Fibroblast of lung (primary cell): Measurements from ENCODE around the gene SPOCD1. TPM values are rescaled to one million over a fixed set of nuclear protein-coding genes. Genes with fewer than 3 reads are reported as not detected.

ENCODE experiments used
- DNase-seq, 2 donors: peaks; one replicate each; pipeline versions ENCODE4 v3.0.0 to v3.0.0-alpha.2; 2010; ENCODE audit warnings: low read depth in 2 of 2
- H2AFZ ChIP-seq: 2 replicates; pipeline ENCODE4 v1.5.1; 2012; ENCODE audit warnings: low read length, control low read depth, inconsistent platforms
- H3K27ac ChIP-seq: 2 replicates; pipeline ENCODE4 v1.5.1; 2011; ENCODE audit warnings: low read length, control low read depth; ENCODE audit not compliant: insufficient read depth
- H3K27me3 ChIP-seq: 2 replicates; pipeline ENCODE4 v1.5.1; 2011; ENCODE audit warnings: mild to moderate bottlenecking, low read length; ENCODE audit not compliant: control insufficient read depth, insufficient read depth
- H3K36me3 ChIP-seq: 2 replicates; pipeline ENCODE4 v1.5.1; 2011; ENCODE audit warnings: low read length; ENCODE audit not compliant: control insufficient read depth, insufficient read depth
- H3K4me1 ChIP-seq: 2 replicates; pipeline ENCODE4 v1.5.1; 2011; ENCODE audit warnings: low read length; ENCODE audit not compliant: control insufficient read depth, insufficient read depth; ENCODE audit errors: extremely low read depth
- H3K4me2 ChIP-seq: 2 replicates; pipeline ENCODE4 v1.5.1; 2011; ENCODE audit warnings: low read length, control low read depth; ENCODE audit not compliant: insufficient read depth; ENCODE audit errors: extremely low read depth
- H3K4me3 ChIP-seq, 4 experiments: fragments of 200-600 bp in 1 of 4; sonication (generic) in 1 of 4; replicated peaks in 1 of 4; 2 replicates each; pipeline ENCODE4 v1.5.1; 2011 to 2016; ENCODE audit warnings: low read length in 4 of 4, low read depth in 3 of 4, mild to moderate bottlenecking in 3 of 4, control low read depth in 2 of 4, inconsistent platforms in 1 of 4, mixed read lengths in 1 of 4; ENCODE audit not compliant: insufficient read depth in 1 of 4; ENCODE audit errors: control extremely low read depth in 1 of 4
- H3K79me2 ChIP-seq: 2 replicates; pipeline ENCODE4 v1.5.1; 2012; ENCODE audit warnings: mild to moderate bottlenecking, low read length, inconsistent platforms; ENCODE audit not compliant: control insufficient read depth, insufficient read depth
- H3K9ac ChIP-seq: 2 replicates; pipeline ENCODE4 v1.5.1; 2011; ENCODE audit warnings: mild to moderate bottlenecking, low read length, control low read depth; ENCODE audit not compliant: insufficient read depth
- H3K9me3 ChIP-seq: 2 replicates; pipeline ENCODE4 v1.5.1; 2012; ENCODE audit warnings: low read depth, low read length; ENCODE audit not compliant: control insufficient read depth, insufficient read depth
- H4K20me1 ChIP-seq: 2 replicates; pipeline ENCODE4 v1.5.1; 2011; ENCODE audit warnings: low read length; ENCODE audit not compliant: control insufficient read depth, insufficient read depth; ENCODE audit errors: extremely low read depth
- EZH2 ChIP-seq: IDR thresholded peaks from 2 replicates; pipeline ENCODE4 v1.5.1; 2012; ENCODE audit warnings: low read length, control low read depth, mild to moderate bottlenecking; ENCODE audit errors: missing control alignments
- polyA plus RNA-seq, 2 donors: library from polyadenylated mRNA; depleted of rRNA in 1 of 2; stranded (reverse) in 1 of 2; unstranded in 1 of 2; fragments of >200 nt; gene quantifications; 2 replicates each; pipeline ENCODE4 v1.2.1, GENCODE V29; 2011 to 2012; ENCODE audit warnings: missing spikeins in 1 of 2
- total RNA-seq: library from RNA; depleted of rRNA; stranded (reverse); fragments of >200 nt; gene quantifications from 2 replicates; pipeline ENCODE4 v1.2.1, GENCODE V29; 2014
- TF ChIP-seq, protein P1 (sequence below), 2 donors: IDR thresholded peaks in 1 of 2; conservative IDR thresholded peaks in 1 of 2; 1 replicate in 1 of 2; 2 replicates in 1 of 2; pipeline ENCODE4 v1.5.1; 2011 to 2012; ENCODE audit warnings: low read length in 2 of 2, control low read depth in 1 of 2, inconsistent platforms in 1 of 2, low read depth in 1 of 2, mild to moderate bottlenecking in 1 of 2

The SPOCD1 gene
- total and polyA plus RNA-seq, 2 donors (not counting 1 experiment from before 2014, with no cell fraction given), result 47.2 to 55.4 TPM

DNA sequence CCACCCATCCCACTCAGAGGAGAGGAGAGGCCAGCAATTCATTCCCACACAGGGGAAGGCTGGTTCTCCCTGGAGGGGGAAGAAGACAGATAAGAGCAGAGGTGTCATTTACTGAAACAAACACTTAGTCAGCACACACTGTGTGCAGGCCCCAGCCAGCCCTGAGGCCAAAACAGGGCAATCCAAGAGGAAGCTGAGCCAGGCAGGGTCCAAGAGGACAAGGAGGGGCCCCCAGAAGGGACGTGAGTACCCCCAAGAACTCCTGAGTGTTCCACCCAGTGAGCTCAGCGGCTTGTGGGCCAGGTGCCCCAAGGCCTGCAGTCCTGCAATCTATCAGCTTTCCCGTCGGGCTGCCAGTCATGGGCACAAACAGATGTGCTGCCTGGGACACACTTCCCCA, 67.5 kb downstream of the SPOCD1 start:
- Histone ChIP-seq H3K27me3 (no peaks in the 10 kb centered on the region), H3K4me1 (peaks cover 5% of the 10 kb centered on the region), H4K20me1 (no peaks in the 10 kb centered on the region), H3K27ac (no peak overlapping the region), H3K4me2 (no peak overlapping the region), H2AFZ (no peak overlapping the region), H3K4me3 (no peak overlapping the region), H3K79me2 (no peaks in the 10 kb centered on the region), H3K9ac (no peak overlapping the region), H3K36me3 (no peaks in the 10 kb centered on the region), H3K9me3 (no peaks in the 10 kb centered on the region)
- DNase-seq, result no peak
- TF ChIP-seq EZH2, result no peak
- TF ChIP-seq, protein P1, sequence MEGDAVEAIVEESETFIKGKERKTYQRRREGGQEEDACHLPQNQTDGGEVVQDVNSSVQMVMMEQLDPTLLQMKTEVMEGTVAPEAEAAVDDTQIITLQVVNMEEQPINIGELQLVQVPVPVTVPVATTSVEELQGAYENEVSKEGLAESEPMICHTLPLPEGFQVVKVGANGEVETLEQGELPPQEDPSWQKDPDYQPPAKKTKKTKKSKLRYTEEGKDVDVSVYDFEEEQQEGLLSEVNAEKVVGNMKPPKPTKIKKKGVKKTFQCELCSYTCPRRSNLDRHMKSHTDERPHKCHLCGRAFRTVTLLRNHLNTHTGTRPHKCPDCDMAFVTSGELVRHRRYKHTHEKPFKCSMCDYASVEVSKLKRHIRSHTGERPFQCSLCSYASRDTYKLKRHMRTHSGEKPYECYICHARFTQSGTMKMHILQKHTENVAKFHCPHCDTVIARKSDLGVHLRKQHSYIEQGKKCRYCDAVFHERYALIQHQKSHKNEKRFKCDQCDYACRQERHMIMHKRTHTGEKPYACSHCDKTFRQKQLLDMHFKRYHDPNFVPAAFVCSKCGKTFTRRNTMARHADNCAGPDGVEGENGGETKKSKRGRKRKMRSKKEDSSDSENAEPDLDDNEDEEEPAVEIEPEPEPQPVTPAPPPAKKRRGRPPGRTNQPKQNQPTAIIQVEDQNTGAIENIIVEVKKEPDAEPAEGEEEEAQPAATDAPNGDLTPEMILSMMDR (conservative IDR thresholded peaks at IDR 0.05 in 1 of 2, IDR thresholded peaks at IDR 0.05 in 1 of 2; ENCODE audit: low read depth in 1 of 2, low read length in 2 of 2), result no peak

DNA sequence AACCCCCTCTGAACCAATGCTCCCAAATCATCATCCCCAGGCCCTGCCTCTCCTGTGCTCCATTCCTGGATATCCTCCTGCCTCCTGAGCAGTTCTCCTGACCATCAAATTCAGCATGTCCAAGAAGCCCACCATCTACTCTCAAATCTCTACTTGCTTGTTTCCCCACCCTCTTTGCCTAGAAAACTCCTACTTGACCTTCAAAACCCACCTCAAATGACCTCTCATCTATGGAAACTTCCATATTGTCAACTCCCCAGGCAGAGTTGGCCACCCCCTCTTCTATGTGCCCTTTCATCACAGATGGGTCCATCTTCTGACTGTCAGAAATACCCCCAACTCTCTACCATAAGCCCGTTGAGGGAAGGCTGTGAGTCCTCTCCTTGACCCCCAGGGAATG, 68.5 kb downstream of the SPOCD1 start:
- no peak overlapping the region for H3K27ac ChIP-seq
- no peaks in the 10 kb centered on the region for H3K79me2 ChIP-seq
- no peak overlapping the region for H2AFZ ChIP-seq
- H3K4me1 ChIP-seq, result peaks cover 5% of the 10 kb centered on the region
- H3K27me3 ChIP-seq, result no peaks in the 10 kb centered on the region
- no peaks in the 10 kb centered on the region for H3K36me3 ChIP-seq
- DNase-seq, result no peak
- H3K9me3 ChIP-seq, result no peaks in the 10 kb centered on the region
- TF ChIP-seq, protein P1 (conservative IDR thresholded peaks at IDR 0.05 in 1 of 2, IDR thresholded peaks at IDR 0.05 in 1 of 2; ENCODE audit: low read depth in 1 of 2, low read length in 2 of 2), result no peak
- no peak for TF ChIP-seq EZH2
- H4K20me1 ChIP-seq, result no peaks in the 10 kb centered on the region
- H3K4me3 ChIP-seq, result no peak overlapping the region
- H3K9ac ChIP-seq, result no peak overlapping the region
- H3K4me2 ChIP-seq, result no peak overlapping the region

DNA sequence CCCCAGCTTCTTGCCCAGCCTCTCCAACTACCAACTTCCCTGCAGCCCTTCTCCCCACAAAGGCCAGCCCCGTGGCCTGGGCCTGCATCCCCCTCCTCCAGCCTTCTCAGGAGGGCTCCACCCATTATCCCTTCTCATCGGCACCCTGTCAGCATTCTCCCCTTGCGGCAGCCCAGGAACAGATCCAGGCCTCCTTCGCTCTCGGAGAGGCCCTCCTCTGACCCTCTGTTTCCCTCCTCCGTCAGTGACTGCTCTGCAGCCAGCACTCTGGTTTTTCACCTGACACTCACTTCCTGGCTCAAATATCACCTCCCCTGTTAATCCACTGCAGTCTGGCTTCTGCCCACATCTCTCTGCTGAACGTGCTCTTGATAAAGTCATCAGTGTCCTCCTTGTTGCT, 69.1 kb downstream of the SPOCD1 start:
- no peak for DNase-seq

More for the DNA sequence above, 69.1 kb downstream of the SPOCD1 start:
- Histone ChIP-seq H3K4me2 (no peak overlapping the region), H3K9ac (no peak overlapping the region), H3K4me3 (no peak overlapping the region), H2AFZ (no peak overlapping the region), H3K4me1 (peaks cover 5% of the 10 kb centered on the region), H3K36me3 (no peaks in the 10 kb centered on the region), H3K27me3 (no peaks in the 10 kb centered on the region), H3K27ac (no peak overlapping the region), H3K9me3 (no peaks in the 10 kb centered on the region), H4K20me1 (no peaks in the 10 kb centered on the region), H3K79me2 (no peaks in the 10 kb centered on the region)
- TF ChIP-seq EZH2, result no peak
- TF ChIP-seq, protein P1 (conservative IDR thresholded peaks at IDR 0.05 in 1 of 2, IDR thresholded peaks at IDR 0.05 in 1 of 2; ENCODE audit: low read depth in 1 of 2, low read length in 2 of 2), result no peak
